Retinal pigment epithelial cell (primary cell): ENCODE results near the gene C10orf71.

Source experiments
- DNase-seq: peaks from one replicate; pipeline ENCODE4 v3.0.0-alpha.2; 2010; ENCODE audit warnings: low read depth
- H3K4me3 ChIP-seq: 2 replicates; pipeline ENCODE4 v1.5.1; 2011; ENCODE audit warnings: mild to moderate bottlenecking, low read length, control low read depth, moderate library complexity
- CTCF ChIP-seq: conservative IDR thresholded peaks from 2 replicates; pipeline ENCODE4 v1.5.1; 2011; ENCODE audit warnings: low read depth, low read length, control low read depth, inconsistent platforms

The C10orf71 gene

GRCh38 chr10:49287689-49288340 lies 11.2 kb upstream of the C10orf71 start:
- H3K4me3 ChIP-seq = no peak overlapping the region
- DNase-seq = no peak
- no peak for TF ChIP-seq CTCF

- H3K4me3 ChIP-seq = no peak overlapping the region
- no peak for TF ChIP-seq CTCF
- DNase-seq = no peak
Measured at GRCh38 chr10:49288341-49289065, 10.5 kb upstream of the C10orf71 start.

GRCh38 chr10:49289480-49289879 lies 9.5 kb upstream of the C10orf71 start:
- no peak overlapping the region for H3K4me3 ChIP-seq
- DNase-seq = no peak
- TF ChIP-seq CTCF = no peak

- no peak for DNase-seq
- no peak overlapping the region for H3K4me3 ChIP-seq
- no peak for TF ChIP-seq CTCF
Measured at GRCh38 chr10:49290131-49290530, 8.8 kb upstream of the C10orf71 start.

- no peak for TF ChIP-seq CTCF
- no peak overlapping the region for H3K4me3 ChIP-seq
Measured at GRCh38 chr10:49290607-49291006, 8.4 kb upstream of the C10orf71 start.

GRCh38 chr10:49292565-49293207 lies 6.3 kb upstream of the C10orf71 start:
- H3K4me3 ChIP-seq = no peak overlapping the region
- TF ChIP-seq CTCF = no peak
- DNase-seq = no peak

More at GRCh38 chr10:49290607-49291006, 8.4 kb upstream of the C10orf71 start:
- no peak for DNase-seq

- no peak overlapping the region for H3K4me3 ChIP-seq
- DNase-seq = no peak
- no peak for TF ChIP-seq CTCF
Measured at GRCh38 chr10:49293208-49293603, 5.8 kb upstream of the C10orf71 start.
